CD4-positive, alpha-beta T cell treated with Interleukin-6 for 4 hours (primary cell): ENCODE data around the gene AQP2.

Experiments used
- DNase-seq: peaks from one replicate; pipeline ENCODE4 v3.0.0-alpha.2; 2020; ENCODE audit warnings: mixed read lengths

The AQP2 gene

GRCh38 chr12:49950273-49951251, at the start of gene AQP2:
Gene AQP2 (plus strand): TSS chr12:49950737. CDS start chr12:49950831, 94 bp downstream.
- DNase-seq, result no peak

GRCh38 chr12:49901026-49901425, 49.5 kb upstream of the AQP2 start:
- no peak for DNase-seq

GRCh38 chr12:49901986-49902385, 48.6 kb upstream of the AQP2 start:
- DNase-seq, result no peak

- DNase-seq, result no peak
Observed at GRCh38 chr12:49902399-49903350, 47.9 kb upstream of the AQP2 start.

- no peak for DNase-seq
Observed at GRCh38 chr12:49903351-49903699, 47.2 kb upstream of the AQP2 start.

GRCh38 chr12:49903700-49904423, 46.7 kb upstream of the AQP2 start, which contains the start of gene FAIM2:
Gene FAIM2 (minus strand): TSS chr12:49903900. CDS start chr12:49903792, 108 bp downstream.
- peak; percentile 60 for DNase-seq

- no peak for DNase-seq
Observed at GRCh38 chr12:49904601-49905000, 45.9 kb upstream of the AQP2 start.

- no peak for DNase-seq
Observed at GRCh38 chr12:49905718-49906314, 44.7 kb upstream of the AQP2 start.

GRCh38 chr12:49907352-49907751, 43.2 kb upstream of the AQP2 start:
- DNase-seq, result no peak

GRCh38 chr12:49909356-49909755, 41.2 kb upstream of the AQP2 start:
- DNase-seq, result no peak

- DNase-seq, result no peak
Observed at GRCh38 chr12:49909826-49910225, 40.7 kb upstream of the AQP2 start.

- no peak for DNase-seq
Observed at GRCh38 chr12:49910331-49911212, 40.0 kb upstream of the AQP2 start.

GRCh38 chr12:49911213-49911605, 39.3 kb upstream of the AQP2 start:
- no peak for DNase-seq

- no peak for DNase-seq
Observed at GRCh38 chr12:49912345-49913255, 37.9 kb upstream of the AQP2 start.

GRCh38 chr12:49916129-49916919, 34.2 kb upstream of the AQP2 start:
- no peak for DNase-seq

- no peak for DNase-seq
Observed at GRCh38 chr12:49917166-49917787, 33.3 kb upstream of the AQP2 start.

- no peak for DNase-seq
Observed at GRCh38 chr12:49917788-49918173, 32.8 kb upstream of the AQP2 start.

GRCh38 chr12:49920241-49920914, 30.2 kb upstream of the AQP2 start:
- no peak for DNase-seq
